Ovary (tissue), 9 donors: ENCODE results near the gene ADORA3. TPM values are rescaled to one million over a fixed set of nuclear protein-coding genes. Genes with fewer than 3 reads are reported as not detected.

Source experiments
- DNase-seq, 5 donors: peaks; one replicate each; pipeline ENCODE4 v3.0.0-alpha.2; 2019 to 2020
- H3K27ac ChIP-seq, 2 donors: fragments of 200-600 bp; one replicate each; pipeline versions ENCODE4 v1.5.1 to v1.8.0; 2019 to 2022
- H3K27me3 ChIP-seq: fragments of 200-600 bp; one replicate; pipeline ENCODE4 v1.8.0; 2022
- H3K36me3 ChIP-seq: fragments of 200-600 bp; sonication (generic); one replicate; pipeline ENCODE4 v1.5.1; 2019
- H3K4me1 ChIP-seq: one replicate; pipeline ENCODE4 v1.8.1; 2013; ENCODE audit warnings: mild to moderate bottlenecking, moderate library complexity; ENCODE audit not compliant: insufficient read depth
- H3K4me3 ChIP-seq: fragments of 200-600 bp; sonication (generic); one replicate; pipeline ENCODE4 v1.5.1; 2017
- H3K9me3 ChIP-seq, 2 donors: fragments of 200-600 bp in 1 of 2; sonication (generic) in 1 of 2; one replicate each; pipeline versions ENCODE4 v1.5.1 to v1.8.1; 2013 to 2019; ENCODE audit warnings: mild to moderate bottlenecking in 1 of 2, moderate library complexity in 1 of 2
- EP300 ChIP-seq: sonication (generic); formaldehyde crosslinking; IDR thresholded peaks from one replicate; pipeline ENCODE4 v1.6.1; 2017; ENCODE audit warnings: antibody characterized with exemption
- POLR2A ChIP-seq: fragments of 450-650 bp; IDR thresholded peaks from one replicate; pipeline ENCODE4 v1.6.1; 2017; ENCODE audit warnings: antibody characterized with exemption, mild to moderate bottlenecking, moderate library complexity
- WGBS, 3 donors: extraction: QIAGEN DNeasy Blood & Tissue Kit in 1 of 3; methylation state at CpG; one replicate each; pipeline versions ENCODE4 v1.1.5 to v1.1.7; 2013 to 2017; 5-methylcytosine and 5-hydroxymethylcytosine counted together
- intact Hi-C, 4 donors: fragments of 100-400 bp; cut with DNase I; formaldehyde crosslinking; loops; one replicate each; pipeline versions ENCODE4 v1.11.0 to v1.15.1; 2022 to 2023
- polyA plus RNA-seq, 2 donors: library from polyadenylated mRNA; stranded (reverse); fragments of 200-250 nt in 1 of 2; fragments of 350-450 nt in 1 of 2; fragmentation: Illumina TruSeq in 1 of 2; extraction: RNeasy Lipid Tissue Mini Kit (QIAGEN cat#74804) in 1 of 2; gene quantifications; one replicate each; pipeline ENCODE4 v1.2.3, GENCODE V29; 2013 to 2014
- total RNA-seq, 7 donors: library from RNA; depleted of rRNA in 2 of 7; stranded (reverse); fragments of >200 nt in 2 of 7; fragmentation: NEBNext Ultra II Directional in 3 of 7; extraction: Animal tissue kit (Norgen Biotek cat#: 25700) in 3 of 7; gene quantifications; one replicate each; pipeline versions ENCODE4 v1.1.0 to v1.2.4, GENCODE V29; 2016 to 2023
- TF ChIP-seq, protein P1 (sequence below), 3 donors: fragments of 450-650 bp in 2 of 3; fragments of 200-600 bp in 1 of 3; IDR thresholded peaks; one replicate each; pipeline versions ENCODE4 v1.5.1 to v1.8.0; 2016 to 2022; ENCODE audit warnings: antibody characterized with exemption in 3 of 3, mild to moderate bottlenecking in 1 of 3
- donor health status: DM: no; HTN: no; CAD: no; lungs with moderate emphysema.
- donor health status: DM: no; HTN: no; CAD: no.
- donor health status: Bipolar disorder and iron deficiency.
- donor health status: DM: yes; HTN: yes; CAD: no.
- donor health status: DM: no; HTN: no; CAD: no.
- donor health status: DM: yes; HTN: yes; CAD: no.

The ADORA3 gene
- total and polyA plus RNA-seq, 9 donors = 1.4 to 11.1 (median 3.8) TPM

DNA sequence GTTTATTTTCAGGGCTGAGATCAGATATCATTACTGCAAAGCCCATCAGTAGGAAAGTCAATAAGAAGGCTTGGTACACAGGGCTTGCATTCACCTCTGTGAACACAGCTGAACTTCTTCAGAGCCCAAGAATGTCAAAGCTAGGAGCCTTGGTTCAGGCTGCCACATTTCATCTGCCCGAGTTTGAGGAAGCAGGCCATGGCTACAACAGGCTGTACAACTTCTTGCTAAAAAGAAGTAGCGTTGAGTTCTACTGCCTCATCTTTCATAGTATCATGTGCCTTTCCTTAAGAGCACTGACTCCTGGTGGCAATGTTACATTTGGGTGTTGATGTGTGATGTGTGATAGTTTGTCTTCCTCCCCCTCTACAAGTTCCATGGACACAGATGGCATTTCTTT lies 19.6 kb downstream of the ADORA3 start:
- TF ChIP-seq POLR2A (no peak), EP300 (no peak)
- TF ChIP-seq, protein P1, sequence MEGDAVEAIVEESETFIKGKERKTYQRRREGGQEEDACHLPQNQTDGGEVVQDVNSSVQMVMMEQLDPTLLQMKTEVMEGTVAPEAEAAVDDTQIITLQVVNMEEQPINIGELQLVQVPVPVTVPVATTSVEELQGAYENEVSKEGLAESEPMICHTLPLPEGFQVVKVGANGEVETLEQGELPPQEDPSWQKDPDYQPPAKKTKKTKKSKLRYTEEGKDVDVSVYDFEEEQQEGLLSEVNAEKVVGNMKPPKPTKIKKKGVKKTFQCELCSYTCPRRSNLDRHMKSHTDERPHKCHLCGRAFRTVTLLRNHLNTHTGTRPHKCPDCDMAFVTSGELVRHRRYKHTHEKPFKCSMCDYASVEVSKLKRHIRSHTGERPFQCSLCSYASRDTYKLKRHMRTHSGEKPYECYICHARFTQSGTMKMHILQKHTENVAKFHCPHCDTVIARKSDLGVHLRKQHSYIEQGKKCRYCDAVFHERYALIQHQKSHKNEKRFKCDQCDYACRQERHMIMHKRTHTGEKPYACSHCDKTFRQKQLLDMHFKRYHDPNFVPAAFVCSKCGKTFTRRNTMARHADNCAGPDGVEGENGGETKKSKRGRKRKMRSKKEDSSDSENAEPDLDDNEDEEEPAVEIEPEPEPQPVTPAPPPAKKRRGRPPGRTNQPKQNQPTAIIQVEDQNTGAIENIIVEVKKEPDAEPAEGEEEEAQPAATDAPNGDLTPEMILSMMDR (IDR thresholded peaks at IDR 0.05) = no peak
- no peak overlapping the region for H3K4me3 ChIP-seq
- H3K27me3 ChIP-seq = no peaks in the 10 kb centered on the region
- no peak overlapping the region for H3K27ac ChIP-seq
- intact Hi-C loops = loop anchor here in 2 of 4 donors (5.0 kb wide), 1 partner anchor 283 kb away; no protein-coding TSS in a partner anchor
- H3K36me3 ChIP-seq = no peaks in the 10 kb centered on the region
- no peaks in the 10 kb centered on the region for H3K4me1 ChIP-seq
- no peak for DNase-seq
- no peaks in the 10 kb centered on the region for H3K9me3 ChIP-seq
- 83 to 94% (median 88%) methylated on average over 2 of the region's 2 CpGs for WGBS, 3 donors

DNA sequence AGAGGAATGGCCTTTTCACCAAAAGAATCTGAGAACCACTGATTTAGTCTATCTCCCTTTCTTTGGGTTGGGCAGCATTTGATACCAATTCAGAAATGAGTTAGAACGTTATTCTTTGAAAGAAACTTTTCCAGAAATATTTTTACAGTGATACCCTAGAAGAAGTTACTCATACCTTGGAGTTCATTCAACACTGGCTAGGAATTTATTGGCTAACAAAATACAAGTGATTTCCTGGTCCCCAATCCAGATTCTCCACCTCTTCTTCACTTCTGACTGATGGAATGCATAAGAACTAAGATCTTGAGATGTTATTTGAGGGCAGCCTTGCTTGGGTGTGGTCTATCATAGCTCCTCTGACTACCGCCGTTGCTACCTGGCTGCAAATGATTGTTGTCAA lies 20.3 kb downstream of the ADORA3 start:
- H3K4me1 ChIP-seq = no peaks in the 10 kb centered on the region
- no peak for TF ChIP-seq POLR2A
- TF ChIP-seq EP300 = no peak
- TF ChIP-seq, protein P1 (IDR thresholded peaks at IDR 0.05) = no peak
- WGBS, 3 donors = 46 to 68% (median 65%) methylated on average over 3 of the region's 3 CpGs

DNA sequence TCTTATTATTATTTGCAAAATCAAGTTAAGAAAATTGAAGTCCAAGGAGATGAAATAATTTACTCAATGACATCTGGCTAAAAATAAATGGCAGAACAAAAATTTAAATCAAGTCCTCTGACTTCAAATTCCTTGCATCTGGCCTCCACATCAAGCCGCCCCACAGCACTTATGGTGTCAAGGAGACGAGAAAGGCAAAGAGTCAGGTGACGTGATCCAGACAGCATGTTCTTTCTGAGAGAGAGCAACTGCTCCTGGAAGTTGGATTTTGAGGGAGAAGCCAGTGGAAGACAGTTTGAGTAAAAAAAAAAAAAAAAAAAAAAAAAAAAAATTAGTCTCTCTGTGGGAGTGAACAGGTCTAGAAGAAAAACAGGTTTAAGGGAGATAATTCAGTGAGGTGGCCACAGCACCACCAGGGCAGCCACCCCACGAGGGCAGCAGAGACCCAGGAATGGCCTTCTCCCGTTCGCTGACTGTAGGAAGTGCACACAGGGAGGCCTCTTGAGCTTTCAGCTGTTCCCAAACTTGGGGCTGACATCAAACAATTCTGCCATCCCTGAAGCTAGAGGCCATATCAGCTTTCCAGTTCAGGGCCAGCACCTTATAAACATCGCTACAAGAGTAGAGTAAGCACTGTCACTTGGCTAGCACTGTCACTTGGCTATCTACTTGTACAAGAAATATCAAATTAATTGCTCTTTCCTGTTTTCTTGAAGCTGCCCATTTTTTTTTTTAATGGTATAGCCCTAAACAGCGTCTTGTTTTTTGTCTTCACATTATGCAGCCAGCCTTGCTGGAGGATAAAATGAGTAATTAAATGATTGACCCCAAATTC lies 21.8 kb downstream of the ADORA3 start:
- 18 to 27% (median 23%) methylated on average over 8 of the region's 8 CpGs for WGBS, 3 donors
- TF ChIP-seq EP300 = no peak
- TF ChIP-seq, protein P1 (IDR thresholded peaks at IDR 0.05) = peak; percentile 52 to 64 (median 56)
- DNase-seq = peak; percentile 74 to 86 (median 79)
- Histone ChIP-seq H3K36me3 (no peaks in the 10 kb centered on the region), H3K9me3 (no peaks in the 10 kb centered on the region), H3K4me3 (no peak overlapping the region), H3K27ac (peak overlapping the region in 1 of 2 donors; percentile 17), H3K4me1 (peaks cover 1% of the 10 kb centered on the region), H3K27me3 (no peaks in the 10 kb centered on the region)
- intact Hi-C loops = loop anchor here in 2 of 4 donors (5.0 kb wide), 1 partner anchor 286 kb away; no protein-coding TSS in a partner anchor

More for the DNA sequence above, 20.3 kb downstream of the ADORA3 start:
- Histone ChIP-seq H3K9me3 (no peaks in the 10 kb centered on the region), H3K4me3 (no peak overlapping the region), H3K27ac (no peak overlapping the region), H3K36me3 (no peaks in the 10 kb centered on the region), H3K27me3 (no peaks in the 10 kb centered on the region)
- intact Hi-C loops = loop anchor here in 2 of 4 donors (5.0 kb wide), 1 partner anchor 284 kb away; no protein-coding TSS in a partner anchor
- no peak for DNase-seq

DNA sequence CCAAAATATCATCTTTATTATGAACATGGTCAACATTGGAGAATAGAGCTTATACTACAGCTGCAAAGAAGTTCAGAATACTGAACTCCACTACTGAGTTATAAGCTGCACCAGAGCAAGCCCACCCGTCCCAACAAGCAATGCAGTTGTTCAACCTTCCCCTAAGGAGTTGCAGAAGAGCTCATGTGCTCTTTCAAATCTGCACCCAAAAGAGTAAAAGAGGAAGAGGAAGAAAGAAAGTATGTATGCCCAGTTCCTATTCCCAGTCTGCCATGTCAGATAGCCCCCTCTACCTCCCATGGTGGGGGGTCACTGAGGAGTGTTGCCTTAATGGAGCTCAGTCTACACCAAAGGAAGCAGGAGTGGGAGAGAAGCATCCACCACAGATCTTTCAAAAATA lies 22.8 kb downstream of the ADORA3 start:
- Histone ChIP-seq H3K9me3 (no peaks in the 10 kb centered on the region), H3K27ac (no peak overlapping the region), H3K4me3 (no peak overlapping the region), H3K4me1 (peaks cover 4% of the 10 kb centered on the region), H3K36me3 (no peaks in the 10 kb centered on the region), H3K27me3 (no peaks in the 10 kb centered on the region)
- 58 to 61% (median 59%) methylated on average over 1 of the region's 1 CpG for WGBS, 3 donors
- intact Hi-C loops = loop anchor here in 2 of 4 donors (5.0 kb wide), 1 partner anchor 287 kb away; no protein-coding TSS in a partner anchor
- TF ChIP-seq EP300 (no peak), POLR2A (no peak)
- TF ChIP-seq, protein P1 (IDR thresholded peaks at IDR 0.05) = no peak
- no peak for DNase-seq
